ENCODE measurements around the gene SGCD.

SGCD gene

DNA sequence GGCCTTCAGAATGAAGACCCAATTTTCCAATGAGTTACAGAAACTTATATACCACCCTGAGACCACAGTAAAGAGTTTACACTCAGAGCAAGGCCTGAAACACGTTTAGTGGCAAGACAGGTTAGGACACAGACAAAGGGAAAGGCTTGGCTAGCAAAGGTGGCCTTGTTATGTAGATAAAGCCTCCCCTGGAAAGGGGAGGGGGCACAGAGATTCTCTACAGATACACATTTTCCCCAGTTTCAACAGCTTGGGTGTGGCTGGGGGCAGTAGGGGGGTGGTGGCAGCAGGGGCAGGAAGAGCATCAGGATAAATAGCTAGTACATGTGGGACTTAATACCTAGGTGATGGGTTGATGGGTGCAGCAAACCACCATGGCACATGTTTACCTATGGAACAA is 471.2 kb downstream of the SGCD start:
- Histone ChIP-seq H2BK5ac (ENCODE audit: low read length) (no peak overlapping the region), H3K56ac (ENCODE audit: low read length) (no peak overlapping the region), H3K4me3 (ENCODE audit: low read length) (no peak overlapping the region), H2AK5ac (ENCODE audit: low read length) (no peak overlapping the region), H3K9ac (ENCODE audit: low read length) (no peak overlapping the region), H3K79me2 (ENCODE audit: control insufficient read depth, insufficient read depth, low read length) (no peaks in the 10 kb centered on the region), H3K4ac (ENCODE audit: low read depth, low read length) (no peak overlapping the region), H3K4me1 (ENCODE audit: control insufficient read depth, low read depth, low read length) (no peaks in the 10 kb centered on the region), H3K23ac (ENCODE audit: low read length) (no peak overlapping the region), H3K79me1 (ENCODE audit: low read length) (no peaks in the 10 kb centered on the region), H3K18ac (ENCODE audit: low read length) (no peak overlapping the region), H4K5ac (ENCODE audit: low read length) (no peak overlapping the region), H3K4me2 (ENCODE audit: low read length) (no peak overlapping the region), H4K8ac (ENCODE audit: low read depth, low read length) (no peak overlapping the region), H2BK15ac (replicated peaks; ENCODE audit: low read depth) (no peak overlapping the region), H3K36me3 (ENCODE audit: control insufficient read depth, insufficient read depth, low read length) (no peaks in the 10 kb centered on the region), H2BK120ac (ENCODE audit: low read depth, low read length) (no peak overlapping the region), H3K27ac (ENCODE audit: low read depth, low read length) (no peak overlapping the region), H3K27me3 (ENCODE audit: insufficient read depth, low read length, poor library complexity) (no peaks in the 10 kb centered on the region)
- DNase-seq, result no peak
- WGBS (ENCODE audit: extremely low coverage, insufficient coverage, low lambda C conversion rate), result no CpG with 5 or more reads among the region's 1 CpG

DNA sequence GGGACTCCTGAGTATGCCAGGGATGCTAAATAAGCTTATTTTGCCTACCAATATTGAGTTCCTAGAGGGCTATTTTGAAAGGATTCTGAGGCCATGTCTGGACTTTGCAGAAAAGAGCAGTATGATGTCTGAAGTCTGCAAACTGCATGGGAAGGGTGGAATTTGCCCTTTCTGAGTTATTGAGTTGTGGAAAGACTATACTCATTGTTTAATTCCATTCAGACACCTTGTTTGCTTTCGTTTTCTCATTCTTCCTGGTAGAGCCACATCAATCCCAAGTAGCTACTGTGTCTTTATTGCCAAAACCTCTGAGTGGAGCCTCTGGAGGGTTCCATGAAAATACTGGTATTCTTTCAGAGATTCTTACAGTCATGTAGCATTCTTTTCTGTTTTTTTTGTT is 472.2 kb downstream of the SGCD start:
- Histone ChIP-seq H4K5ac (ENCODE audit: low read length) (no peak overlapping the region), H3K4me2 (ENCODE audit: low read length) (no peak overlapping the region), H2AK5ac (ENCODE audit: low read length) (no peak overlapping the region), H3K56ac (ENCODE audit: low read length) (no peak overlapping the region), H3K18ac (ENCODE audit: low read length) (no peak overlapping the region), H3K79me2 (ENCODE audit: control insufficient read depth, insufficient read depth, low read length) (no peaks in the 10 kb centered on the region), H3K4me1 (ENCODE audit: control insufficient read depth, low read depth, low read length) (no peaks in the 10 kb centered on the region), H3K23ac (ENCODE audit: low read length) (no peak overlapping the region), H3K79me1 (ENCODE audit: low read length) (no peaks in the 10 kb centered on the region), H3K27ac (ENCODE audit: low read depth, low read length) (no peak overlapping the region), H3K36me3 (ENCODE audit: control insufficient read depth, insufficient read depth, low read length) (no peaks in the 10 kb centered on the region), H3K27me3 (ENCODE audit: insufficient read depth, low read length, poor library complexity) (no peaks in the 10 kb centered on the region), H2BK15ac (replicated peaks; ENCODE audit: low read depth) (no peak overlapping the region), H3K9ac (ENCODE audit: low read length) (no peak overlapping the region), H4K8ac (ENCODE audit: low read depth, low read length) (no peak overlapping the region), H3K4ac (ENCODE audit: low read depth, low read length) (no peak overlapping the region), H3K4me3 (ENCODE audit: low read length) (no peak overlapping the region), H2BK5ac (ENCODE audit: low read length) (no peak overlapping the region), H2BK120ac (ENCODE audit: low read depth, low read length) (no peak overlapping the region)
- no peak for DNase-seq
- WGBS (ENCODE audit: extremely low coverage, insufficient coverage, low lambda C conversion rate), result no CpG with 5 or more reads among the region's 1 CpG

DNA sequence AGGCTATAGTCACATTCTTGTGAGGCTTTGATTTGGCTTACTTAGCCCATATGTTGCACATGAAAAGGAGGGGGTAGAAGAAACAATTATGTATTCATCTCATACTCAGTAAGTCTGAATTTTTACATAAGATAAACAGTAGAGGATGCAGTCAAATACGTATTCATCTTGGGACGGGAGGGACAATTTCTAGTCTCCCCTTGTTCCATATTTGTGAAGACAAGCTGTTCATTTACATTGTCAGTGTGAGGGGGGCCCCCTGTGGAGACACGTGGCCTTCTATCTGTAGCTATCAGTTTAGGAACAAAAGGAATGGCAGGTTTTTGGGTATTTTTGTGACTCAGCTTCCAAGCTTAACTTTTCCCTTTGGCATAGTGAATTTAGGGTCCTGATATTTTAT is 474.0 kb downstream of the SGCD start:
- H4K5ac ChIP-seq (ENCODE audit: low read length), result no peak overlapping the region
- no peaks in the 10 kb centered on the region for H3K79me1 ChIP-seq (ENCODE audit: low read length)

DNA sequence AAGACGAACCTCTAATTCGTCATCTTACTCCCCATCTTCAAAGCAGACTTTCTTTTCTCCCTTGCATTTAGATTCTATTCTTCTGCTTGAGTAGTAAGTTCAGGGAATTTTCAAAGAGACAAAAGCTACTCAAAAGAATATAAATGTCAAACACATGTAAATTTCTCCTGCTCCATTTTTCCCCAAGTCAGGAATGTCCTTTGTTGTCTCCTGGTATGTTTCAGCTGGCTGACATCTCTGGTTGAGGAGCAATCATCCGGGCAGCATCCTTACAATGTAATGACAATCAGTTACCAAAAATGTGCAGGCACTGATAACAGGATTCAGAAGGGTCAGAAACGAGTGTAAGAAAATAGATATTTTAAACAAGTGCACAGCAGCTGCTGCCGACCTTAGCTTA is 475.5 kb downstream of the SGCD start:
- H3K27me3 ChIP-seq (ENCODE audit: insufficient read depth, low read length, poor library complexity), result no peaks in the 10 kb centered on the region
- H3K18ac ChIP-seq (ENCODE audit: low read length), result no peak overlapping the region
- peak; percentile 57 for DNase-seq
- no peak overlapping the region for H3K4me2 ChIP-seq (ENCODE audit: low read length)
- H3K4ac ChIP-seq (ENCODE audit: low read depth, low read length), result no peak overlapping the region
- no peaks in the 10 kb centered on the region for H3K79me2 ChIP-seq (ENCODE audit: control insufficient read depth, insufficient read depth, low read length)
- no peak overlapping the region for H4K5ac ChIP-seq (ENCODE audit: low read length)
- H2BK5ac ChIP-seq (ENCODE audit: low read length), result no peak overlapping the region
- no peak overlapping the region for H3K4me3 ChIP-seq (ENCODE audit: low read length)
- no peak overlapping the region for H2BK120ac ChIP-seq (ENCODE audit: low read depth, low read length)
- no peak overlapping the region for H2BK15ac ChIP-seq (replicated peaks; ENCODE audit: low read depth)
- no CpG with 5 or more reads among the region's 5 CpGs for WGBS (ENCODE audit: extremely low coverage, insufficient coverage, low lambda C conversion rate)
- no peak overlapping the region for H3K27ac ChIP-seq (ENCODE audit: low read depth, low read length)
- H3K4me1 ChIP-seq (ENCODE audit: control insufficient read depth, low read depth, low read length), result no peaks in the 10 kb centered on the region
- H3K9ac ChIP-seq (ENCODE audit: low read length), result no peak overlapping the region
- H3K23ac ChIP-seq (ENCODE audit: low read length), result no peak overlapping the region
- no peak overlapping the region for H2AK5ac ChIP-seq (ENCODE audit: low read length)
- no peaks in the 10 kb centered on the region for H3K36me3 ChIP-seq (ENCODE audit: control insufficient read depth, insufficient read depth, low read length)
- H3K79me1 ChIP-seq (ENCODE audit: low read length), result no peaks in the 10 kb centered on the region
- no peak overlapping the region for H3K56ac ChIP-seq (ENCODE audit: low read length)
- no peak overlapping the region for H4K8ac ChIP-seq (ENCODE audit: low read depth, low read length)

More for the DNA sequence above, 474.0 kb downstream of the SGCD start:
- H2BK5ac ChIP-seq (ENCODE audit: low read length), result no peak overlapping the region
- H3K79me2 ChIP-seq (ENCODE audit: control insufficient read depth, insufficient read depth, low read length), result no peaks in the 10 kb centered on the region
- H2AK5ac ChIP-seq (ENCODE audit: low read length), result no peak overlapping the region
- no peak overlapping the region for H3K4me3 ChIP-seq (ENCODE audit: low read length)
- H3K56ac ChIP-seq (ENCODE audit: low read length), result no peak overlapping the region
- H3K9ac ChIP-seq (ENCODE audit: low read length), result no peak overlapping the region
- no peak overlapping the region for H3K23ac ChIP-seq (ENCODE audit: low read length)
- H3K4ac ChIP-seq (ENCODE audit: low read depth, low read length), result no peak overlapping the region
- H3K27ac ChIP-seq (ENCODE audit: low read depth, low read length), result no peak overlapping the region
- no CpG with 5 or more reads among the region's 3 CpGs for WGBS (ENCODE audit: extremely low coverage, insufficient coverage, low lambda C conversion rate)
- no peak overlapping the region for H4K8ac ChIP-seq (ENCODE audit: low read depth, low read length)
- H2BK120ac ChIP-seq (ENCODE audit: low read depth, low read length), result no peak overlapping the region
- H2BK15ac ChIP-seq (replicated peaks; ENCODE audit: low read depth), result no peak overlapping the region
- no peaks in the 10 kb centered on the region for H3K36me3 ChIP-seq (ENCODE audit: control insufficient read depth, insufficient read depth, low read length)
- no peaks in the 10 kb centered on the region for H3K27me3 ChIP-seq (ENCODE audit: insufficient read depth, low read length, poor library complexity)
- H3K18ac ChIP-seq (ENCODE audit: low read length), result no peak overlapping the region
- no peak overlapping the region for H3K4me2 ChIP-seq (ENCODE audit: low read length)
- no peaks in the 10 kb centered on the region for H3K4me1 ChIP-seq (ENCODE audit: control insufficient read depth, low read depth, low read length)
- peak; percentile 78 for DNase-seq

DNA sequence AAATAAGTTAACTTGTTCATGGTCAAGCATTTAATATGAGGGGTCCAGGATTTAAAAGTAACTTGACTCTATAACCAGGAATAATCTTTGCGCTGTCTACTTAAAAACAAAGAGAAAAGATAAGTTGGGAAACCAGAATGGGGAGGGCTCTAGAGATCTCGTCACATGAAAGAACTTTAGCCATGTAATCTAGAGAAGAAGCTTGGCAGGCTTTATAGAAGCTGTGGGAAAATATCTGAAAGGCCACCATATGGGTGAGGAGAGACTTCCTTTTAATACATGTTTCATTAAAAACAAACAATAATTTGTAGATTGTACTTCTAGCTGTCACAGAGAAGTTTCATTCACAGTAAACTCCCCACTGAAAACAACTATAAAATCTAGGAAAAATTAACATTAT is 476.4 kb downstream of the SGCD start:
- H2BK120ac ChIP-seq (ENCODE audit: low read depth, low read length), result no peak overlapping the region
- no peak overlapping the region for H2BK5ac ChIP-seq (ENCODE audit: low read length)
- no peak overlapping the region for H2BK15ac ChIP-seq (replicated peaks; ENCODE audit: low read depth)
- H3K4me3 ChIP-seq (ENCODE audit: low read length), result no peak overlapping the region
- no peak overlapping the region for H3K56ac ChIP-seq (ENCODE audit: low read length)
- no peak overlapping the region for H3K9ac ChIP-seq (ENCODE audit: low read length)
- WGBS (ENCODE audit: extremely low coverage, insufficient coverage, low lambda C conversion rate), result no CpG with 5 or more reads among the region's 2 CpGs
- H3K4me1 ChIP-seq (ENCODE audit: control insufficient read depth, low read depth, low read length), result no peaks in the 10 kb centered on the region
- no peaks in the 10 kb centered on the region for H3K36me3 ChIP-seq (ENCODE audit: control insufficient read depth, insufficient read depth, low read length)
- H3K4ac ChIP-seq (ENCODE audit: low read depth, low read length), result no peak overlapping the region
- no peak overlapping the region for H4K5ac ChIP-seq (ENCODE audit: low read length)
- no peaks in the 10 kb centered on the region for H3K79me1 ChIP-seq (ENCODE audit: low read length)
- no peak overlapping the region for H3K18ac ChIP-seq (ENCODE audit: low read length)
- H2AK5ac ChIP-seq (ENCODE audit: low read length), result no peak overlapping the region
- H4K8ac ChIP-seq (ENCODE audit: low read depth, low read length), result no peak overlapping the region
- no peaks in the 10 kb centered on the region for H3K27me3 ChIP-seq (ENCODE audit: insufficient read depth, low read length, poor library complexity)
- H3K27ac ChIP-seq (ENCODE audit: low read depth, low read length), result no peak overlapping the region
- DNase-seq, result no peak
- no peaks in the 10 kb centered on the region for H3K79me2 ChIP-seq (ENCODE audit: control insufficient read depth, insufficient read depth, low read length)
- H3K4me2 ChIP-seq (ENCODE audit: low read length), result no peak overlapping the region
- no peak overlapping the region for H3K23ac ChIP-seq (ENCODE audit: low read length)

DNA sequence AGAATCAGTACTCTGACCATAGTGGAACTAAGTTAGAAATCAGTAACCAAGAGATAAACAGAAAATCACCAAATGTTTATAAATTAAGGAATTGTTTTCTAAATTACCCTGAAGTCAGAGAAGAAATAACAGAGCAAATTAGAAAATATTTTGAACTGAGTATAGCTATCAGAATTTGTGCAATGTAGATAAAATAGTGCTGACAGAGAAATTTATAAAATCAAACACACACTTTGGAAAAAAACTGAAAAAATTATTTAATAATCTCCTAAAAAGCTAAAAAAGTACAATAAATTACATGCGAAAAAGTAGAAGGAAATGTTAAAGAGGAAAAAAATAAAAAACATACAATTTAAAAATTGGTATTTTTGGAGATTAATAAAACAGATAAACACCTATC is 486.0 kb downstream of the SGCD start:
- Histone ChIP-seq H4K8ac (ENCODE audit: low read depth, low read length) (no peak overlapping the region), H4K5ac (ENCODE audit: low read length) (no peak overlapping the region), H3K36me3 (ENCODE audit: control insufficient read depth, insufficient read depth, low read length) (no peaks in the 10 kb centered on the region), H3K79me2 (ENCODE audit: control insufficient read depth, insufficient read depth, low read length) (no peaks in the 10 kb centered on the region), H3K4me2 (ENCODE audit: low read length) (no peak overlapping the region), H3K4ac (ENCODE audit: low read depth, low read length) (no peak overlapping the region), H3K27ac (ENCODE audit: low read depth, low read length) (no peak overlapping the region), H3K4me1 (ENCODE audit: control insufficient read depth, low read depth, low read length) (no peaks in the 10 kb centered on the region), H3K4me3 (ENCODE audit: low read length) (no peak overlapping the region), H3K56ac (ENCODE audit: low read length) (no peak overlapping the region), H3K9ac (ENCODE audit: low read length) (no peak overlapping the region), H2BK15ac (replicated peaks; ENCODE audit: low read depth) (no peak overlapping the region), H2AK5ac (ENCODE audit: low read length) (no peak overlapping the region), H3K79me1 (ENCODE audit: low read length) (no peaks in the 10 kb centered on the region), H3K23ac (ENCODE audit: low read length) (no peak overlapping the region), H2BK5ac (ENCODE audit: low read length) (no peak overlapping the region), H3K18ac (ENCODE audit: low read length) (no peak overlapping the region), H3K27me3 (ENCODE audit: insufficient read depth, low read length, poor library complexity) (no peaks in the 10 kb centered on the region), H2BK120ac (ENCODE audit: low read depth, low read length) (no peak overlapping the region)
- no peak for DNase-seq
- no CpG with 5 or more reads among the region's 1 CpG for WGBS (ENCODE audit: extremely low coverage, insufficient coverage, low lambda C conversion rate)
